ENCODE measurements around the gene CLRN3. TPM values are rescaled to one million over a fixed set of nuclear protein-coding genes. Genes with fewer than 3 reads are reported as not detected.

The CLRN3 gene
- total RNA-seq, 8 experiments from 2014 or later = not detected

DNA sequence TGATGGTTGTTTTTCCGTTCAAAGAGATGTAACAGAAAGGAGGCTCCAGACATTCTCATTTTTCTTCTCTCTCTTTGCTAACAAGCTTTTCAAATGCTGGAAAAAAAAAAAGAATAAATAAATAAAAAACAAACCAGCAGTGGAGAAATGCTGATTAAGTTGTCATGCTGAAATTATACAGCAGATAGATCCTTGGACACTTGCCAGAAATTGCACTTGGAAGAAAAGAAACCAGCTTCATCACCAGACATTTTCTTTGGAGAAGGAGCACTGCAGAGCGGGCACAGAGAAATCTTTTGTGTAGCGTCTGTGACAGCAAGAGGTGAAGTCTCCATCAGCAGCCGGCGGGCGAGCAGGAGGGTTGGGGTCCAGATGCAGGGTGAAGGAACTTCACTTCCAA, 55.8 kb downstream of the CLRN3 start:
- ATAC-seq (replicated peaks in 6 of 8) = no peak
- Histone ChIP-seq H3K27ac (no peak overlapping the region), H3K4me3 (no peak overlapping the region), H3K4me1 (replicated peaks in 1 of 2) (peaks cover 0 to 14% of the 10 kb centered on the region in 2 donors)
- 0 to 88% (median 72%) methylated on average over 1 to 6 of the region's 6 CpGs; no CpG with 5 or more reads in 1 of the 10 experiments for WGBS, 10 experiments
- in situ Hi-C loops (cut with MboI; ENCODE audit: low pct_unique_long_range_greater_than_20kb in 2 of 9, low sequenced_read_pairs in 9 of 9, unreplicated experiment in 9 of 9) = no loop called here

DNA sequence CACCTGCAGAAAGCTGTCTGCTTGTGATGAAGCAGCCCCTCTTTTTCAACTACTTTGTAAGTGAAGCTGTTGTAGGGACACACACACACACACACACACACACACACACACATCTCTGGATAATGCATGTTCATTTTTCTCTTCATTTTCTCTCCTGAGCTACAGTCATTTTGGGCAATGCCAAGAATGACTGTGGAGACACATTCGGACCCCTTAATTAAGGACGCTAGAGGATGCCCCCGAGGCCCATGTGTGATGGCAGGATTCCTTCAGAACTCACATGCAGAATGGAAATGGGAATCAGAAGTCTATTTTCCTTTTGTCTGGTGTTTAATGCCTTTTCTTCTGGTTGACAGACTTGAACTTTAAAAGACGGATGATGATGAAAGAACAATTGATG, 56.6 kb downstream of the CLRN3 start:
- no peak overlapping the region for H3K4me3 ChIP-seq
- H3K4me1 ChIP-seq (replicated peaks in 1 of 2) = peaks cover 0 to 14% of the 10 kb centered on the region in 2 donors
- in situ Hi-C loops (cut with MboI; ENCODE audit: low pct_unique_long_range_greater_than_20kb in 2 of 9, low sequenced_read_pairs in 9 of 9, unreplicated experiment in 9 of 9) = no loop called here
- ATAC-seq (replicated peaks in 6 of 8) = no peak
- 0 to 70% (median 33%) methylated on average over 1 to 4 of the region's 4 CpGs; no CpG with 5 or more reads in 2 of the 10 experiments for WGBS, 10 experiments
- no peak overlapping the region for H3K27ac ChIP-seq

- H3K27ac ChIP-seq = no peak overlapping the region
- H3K4me1 ChIP-seq (replicated peaks in 1 of 2) = peaks cover 0 to 14% of the 10 kb centered on the region in 2 donors
- 0 to 100% (median 80%) methylated on average over 1 to 4 of the region's 4 CpGs; no CpG with 5 or more reads in 4 of the 10 experiments for WGBS, 10 experiments
- no peak overlapping the region for H3K4me3 ChIP-seq
- in situ Hi-C loops (cut with MboI; ENCODE audit: low pct_unique_long_range_greater_than_20kb in 2 of 9, low sequenced_read_pairs in 9 of 9, unreplicated experiment in 9 of 9) = no loop called here
- ATAC-seq (replicated peaks in 6 of 8) = no peak
Measured at GRCh38 chr10:127834791-127835190, 58.0 kb downstream of the CLRN3 start.

- in situ Hi-C loops (cut with MboI; ENCODE audit: low pct_unique_long_range_greater_than_20kb in 2 of 9, low sequenced_read_pairs in 9 of 9, unreplicated experiment in 9 of 9) = no loop called here
- 0 to 93% (median 67%) methylated on average over 1 to 5 of the region's 7 CpGs; no CpG with 5 or more reads in 5 of the 10 experiments for WGBS, 10 experiments
- Histone ChIP-seq H3K4me1 (replicated peaks in 1 of 2) (peaks cover 0 to 14% of the 10 kb centered on the region in 2 donors), H3K27ac (no peak overlapping the region), H3K4me3 (no peak overlapping the region)
- no peak for ATAC-seq (replicated peaks in 6 of 8)
Measured at GRCh38 chr10:127834221-127834620, 58.5 kb downstream of the CLRN3 start.

- in situ Hi-C loops (cut with MboI; ENCODE audit: low pct_unique_long_range_greater_than_20kb in 2 of 9, low sequenced_read_pairs in 9 of 9, unreplicated experiment in 9 of 9) = no loop called here
- no peak for ATAC-seq (replicated peaks in 6 of 8)
- 14 to 91% (median 68%) methylated on average over 1 to 7 of the region's 7 CpGs for WGBS, 10 experiments
- H3K27ac ChIP-seq = no peak overlapping the region
- peaks cover 0 to 14% of the 10 kb centered on the region in 2 donors for H3K4me1 ChIP-seq (replicated peaks in 1 of 2)
- H3K4me3 ChIP-seq = no peak overlapping the region
Measured at GRCh38 chr10:127833804-127834203, 58.9 kb downstream of the CLRN3 start.

- WGBS, 10 experiments = 0 to 94% (median 47%) methylated on average over 1 to 3 of the region's 4 CpGs; no CpG with 5 or more reads in 3 of the 10 experiments
- Histone ChIP-seq H3K4me1 (replicated peaks in 1 of 2) (peaks cover 0 to 14% of the 10 kb centered on the region in 2 donors), H3K27ac (no peak overlapping the region), H3K4me3 (no peak overlapping the region)
- in situ Hi-C loops (cut with MboI; ENCODE audit: low pct_unique_long_range_greater_than_20kb in 2 of 9, low sequenced_read_pairs in 9 of 9, unreplicated experiment in 9 of 9) = no loop called here
- peak in 2 of 8 experiments; percentile 75 to 88 for ATAC-seq (replicated peaks in 6 of 8)
Measured at GRCh38 chr10:127832501-127832900, 60.2 kb downstream of the CLRN3 start.

GRCh38 chr10:127830414-127830813, 62.3 kb downstream of the CLRN3 start:
- peaks cover 0 to 9% of the 10 kb centered on the region in 2 donors for H3K4me1 ChIP-seq (replicated peaks in 1 of 2)
- in situ Hi-C loops (cut with MboI; ENCODE audit: low pct_unique_long_range_greater_than_20kb in 2 of 9, low sequenced_read_pairs in 9 of 9, unreplicated experiment in 9 of 9) = no loop called here
- peak in 3 of 8 experiments; percentile 44 to 85 (median 51) for ATAC-seq (replicated peaks in 6 of 8)
- 21 to 92% (median 67%) methylated on average over 2 to 4 of the region's 4 CpGs for WGBS, 10 experiments
- H3K27ac ChIP-seq = no peak overlapping the region
- no peak overlapping the region for H3K4me3 ChIP-seq

Other genes starting within 250 kb of the CLRN3 start
- under 1 TPM in 4 of 8 experiments, not detected in 4; 0.04 to 0.57 (median 0.13) TPM for gene FOXI2, start 155.8 kb downstream of the CLRN3 start, total RNA-seq
- 10 to 100 TPM in 1 of 8 experiments, 1 to 10 TPM in 4, under 1 TPM in 3; 0.09 to 17.6 (median 3.9) TPM for gene PTPRE, start 14.2 kb upstream of the CLRN3 start, total RNA-seq
- gene MKI67, start 233.5 kb upstream of the CLRN3 start, total RNA-seq = 10 to 100 TPM in 3 of 8 experiments, 1 to 10 TPM in 3, under 1 TPM in 2; 0.15 to 51.8 (median 2.4) TPM

Data from motor neuron (in vitro differentiated cells).